NB4 (cell line): ENCODE measurements around the gene INSC.

Experiments used
- CTCF ChIP-seq: IDR thresholded peaks from one replicate; pipeline ENCODE4 v1.5.1; 2012; ENCODE audit warnings: low read depth, low read length
- MAX ChIP-seq: IDR thresholded peaks from 2 replicates; pipeline ENCODE4 v1.6.1; 2011; ENCODE audit warnings: low read depth, low read length
- MYC ChIP-seq: IDR thresholded peaks from 2 replicates; pipeline ENCODE4 v1.6.1; 2011; ENCODE audit warnings: low read depth, low read length
- POLR2A ChIP-seq: IDR thresholded peaks from 2 replicates; pipeline ENCODE4 v1.6.1; 2011; ENCODE audit warnings: mild to moderate bottlenecking; ENCODE audit not compliant: insufficient read length; ENCODE audit errors: extremely low read depth

GRCh38 chr11:15288863-15289262, 174.1 kb downstream of the INSC start:
- TF ChIP-seq CTCF: no peak
- TF ChIP-seq POLR2A: no peak
- no peak for TF ChIP-seq MAX
- no peak for TF ChIP-seq MYC
